ENCODE data around the gene CHST7.
"Not testable (repeated sequence)": the region's sequence is repeated elsewhere in the genome, so short reads cannot be mapped to it uniquely, and the experiment has no call there.

Gene CHST7

GRCh38 chrX:46543441-46543840, 30.1 kb upstream of the CHST7 start:
- TF ChIP-seq GABPA (IDR thresholded peaks at IDR 0.05; ENCODE audit: low read depth): no peak
- peak; percentile 72; the same call in 1 of the 2 replicates for TF ChIP-seq SPI1 (IDR thresholded peaks at IDR 0.05; ENCODE audit: borderline replicate concordance, low read depth)
- DNase-seq (ENCODE audit: low read depth in 1 of 2, low spot score in 1 of 2): no peak
- Histone ChIP-seq H3K27ac (replicated peaks) (no peak overlapping the region), H3K27me3 (ENCODE audit: insufficient read depth, poor library complexity, severe bottlenecking) (no peaks in the 10 kb centered on the region), H3K4me3 (replicated peaks; ENCODE audit: insufficient read depth, low read length) (no peak overlapping the region)

- H3K27ac ChIP-seq (replicated peaks): peak overlapping the region; percentile 81
- H3K4me3 ChIP-seq (replicated peaks; ENCODE audit: insufficient read depth, low read length): peak overlapping the region; percentile 76
- H3K27me3 ChIP-seq (ENCODE audit: insufficient read depth, poor library complexity, severe bottlenecking); DNase-seq (ENCODE audit: low read depth in 1 of 2, low spot score in 1 of 2): not testable (repeated sequence)
Observed at GRCh38 chrX:46544527-46544926, 29.0 kb upstream of the CHST7 start.

- DNase-seq (ENCODE audit: low read depth in 1 of 2, low spot score in 1 of 2): peak; percentile 78 to 91
- Histone ChIP-seq H3K4me3 (replicated peaks; ENCODE audit: insufficient read depth, low read length) (peak within 1 kb of the TSS; percentile 76), H3K27me3 (ENCODE audit: insufficient read depth, poor library complexity, severe bottlenecking) (no peaks in the 10 kb centered on the region), H3K27ac (replicated peaks) (peak within 1 kb of the TSS; percentile 81)
- no peak for TF ChIP-seq SPI1 (IDR thresholded peaks at IDR 0.05; ENCODE audit: borderline replicate concordance, low read depth)
- TF ChIP-seq POLR2AphosphoS5 (IDR thresholded peaks at IDR 0.05; ENCODE audit: low read depth): peak; percentile 53; the same call in 1 of the 2 replicates
- TF ChIP-seq, protein P1, sequence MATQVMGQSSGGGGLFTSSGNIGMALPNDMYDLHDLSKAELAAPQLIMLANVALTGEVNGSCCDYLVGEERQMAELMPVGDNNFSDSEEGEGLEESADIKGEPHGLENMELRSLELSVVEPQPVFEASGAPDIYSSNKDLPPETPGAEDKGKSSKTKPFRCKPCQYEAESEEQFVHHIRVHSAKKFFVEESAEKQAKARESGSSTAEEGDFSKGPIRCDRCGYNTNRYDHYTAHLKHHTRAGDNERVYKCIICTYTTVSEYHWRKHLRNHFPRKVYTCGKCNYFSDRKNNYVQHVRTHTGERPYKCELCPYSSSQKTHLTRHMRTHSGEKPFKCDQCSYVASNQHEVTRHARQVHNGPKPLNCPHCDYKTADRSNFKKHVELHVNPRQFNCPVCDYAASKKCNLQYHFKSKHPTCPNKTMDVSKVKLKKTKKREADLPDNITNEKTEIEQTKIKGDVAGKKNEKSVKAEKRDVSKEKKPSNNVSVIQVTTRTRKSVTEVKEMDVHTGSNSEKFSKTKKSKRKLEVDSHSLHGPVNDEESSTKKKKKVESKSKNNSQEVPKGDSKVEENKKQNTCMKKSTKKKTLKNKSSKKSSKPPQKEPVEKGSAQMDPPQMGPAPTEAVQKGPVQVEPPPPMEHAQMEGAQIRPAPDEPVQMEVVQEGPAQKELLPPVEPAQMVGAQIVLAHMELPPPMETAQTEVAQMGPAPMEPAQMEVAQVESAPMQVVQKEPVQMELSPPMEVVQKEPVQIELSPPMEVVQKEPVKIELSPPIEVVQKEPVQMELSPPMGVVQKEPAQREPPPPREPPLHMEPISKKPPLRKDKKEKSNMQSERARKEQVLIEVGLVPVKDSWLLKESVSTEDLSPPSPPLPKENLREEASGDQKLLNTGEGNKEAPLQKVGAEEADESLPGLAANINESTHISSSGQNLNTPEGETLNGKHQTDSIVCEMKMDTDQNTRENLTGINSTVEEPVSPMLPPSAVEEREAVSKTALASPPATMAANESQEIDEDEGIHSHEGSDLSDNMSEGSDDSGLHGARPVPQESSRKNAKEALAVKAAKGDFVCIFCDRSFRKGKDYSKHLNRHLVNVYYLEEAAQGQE (IDR thresholded peaks at IDR 0.05; ENCODE audit: insufficient replicate concordance, low read depth): no peak
- no peak for TF ChIP-seq GABPA (IDR thresholded peaks at IDR 0.05; ENCODE audit: low read depth)
- no peak for TF ChIP-seq CTCF (IDR thresholded peaks at IDR 0.05; ENCODE audit: insufficient read depth, low read length)
Observed at GRCh38 chrX:46545111-46546005, 28.2 kb upstream of the CHST7 start, which contains the start of gene ZNF674. Gene ZNF674 (minus strand): TSS chrX:46545421. CDS start chrX:46542087, 3,334 bp downstream.

DNA sequence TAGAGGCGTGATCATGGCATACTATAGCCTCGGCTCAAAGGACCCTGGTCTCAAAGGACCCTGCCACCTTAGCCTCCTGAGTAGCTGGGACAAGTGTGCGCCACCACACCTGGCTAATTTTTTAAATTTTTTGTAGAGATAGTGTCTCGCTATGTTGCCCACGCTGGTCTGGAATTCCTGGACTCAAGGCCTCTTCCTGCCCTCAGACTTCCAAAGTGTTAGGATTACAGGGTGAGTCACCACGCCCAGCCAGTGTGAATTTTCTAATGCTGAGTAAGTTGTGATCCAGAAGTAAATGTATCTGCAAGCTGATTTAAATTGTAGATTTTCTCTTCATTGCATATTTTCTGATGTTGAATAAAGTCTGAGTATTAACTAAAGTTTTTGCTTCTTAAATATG, 25.7 kb upstream of the CHST7 start:
- TF ChIP-seq CTCF (IDR thresholded peaks at IDR 0.05; ENCODE audit: insufficient read depth, low read length) (no peak), GABPA (IDR thresholded peaks at IDR 0.05; ENCODE audit: low read depth) (no peak), POLR2AphosphoS5 (IDR thresholded peaks at IDR 0.05; ENCODE audit: low read depth) (no peak), SPI1 (IDR thresholded peaks at IDR 0.05; ENCODE audit: borderline replicate concordance, low read depth) (no peak)
- TF ChIP-seq, protein P1 (IDR thresholded peaks at IDR 0.05; ENCODE audit: insufficient replicate concordance, low read depth): no peak
- DNase-seq (ENCODE audit: low read depth in 1 of 2, low spot score in 1 of 2): no peak
- Histone ChIP-seq H3K27ac (replicated peaks) (no peak overlapping the region), H3K4me3 (replicated peaks; ENCODE audit: insufficient read depth, low read length) (no peak overlapping the region), H3K27me3 (ENCODE audit: insufficient read depth, poor library complexity, severe bottlenecking) (no peaks in the 10 kb centered on the region)

Data from HL-60 (cell line).